GM12878 (cell line): Measurements from ENCODE around the gene BRWD1. TPM values are rescaled to one million over a fixed set of nuclear protein-coding genes. Genes with fewer than 3 reads are reported as not detected.

Experiments
- ATAC-seq: fragments of 200-7000 bp; cut with Tn5 transposase; 3 replicates; pipeline ENCODE4 v1.9.1; 2020; ENCODE audit warnings: mild to moderate bottlenecking, moderate library complexity
- BruUV-seq: library from RNA; stranded (reverse); fragments of 400-500 nt; replicated peaks from 2 replicates; lab custom pipeline; 2021; lab: Mats Ljungman, UMichigan
- CTCF ChIA-PET: fragments of 300-600 bp; sonication (Branson Sonifier 250); formaldehyde crosslinking; extraction: SDS; loops from one replicate; lab custom pipeline; 2021; ENCODE audit warnings: inconsistent platforms; lab: Yijun Ruan, JAX
- POLR2A ChIA-PET: fragments of 350-600 bp; formaldehyde crosslinking; extraction: SDS; loops from one replicate; lab custom pipeline; 2021; ENCODE audit warnings: inconsistent platforms; lab: Charles Lee
- RAD21 ChIA-PET: fragments of 300-600 bp; sonication (Branson Sonifier 250); formaldehyde crosslinking; loops from one replicate; lab custom pipeline; 2023; ENCODE audit warnings: antibody characterized with exemption; ENCODE audit not compliant: unreplicated experiment; lab: Charles Lee
- SMC1A ChIA-PET: fragments of 300-600 bp; sonication (Branson Sonifier 250); formaldehyde crosslinking; loops from one replicate; lab custom pipeline; 2023; ENCODE audit not compliant: unreplicated experiment, uncharacterized antibody; lab: Charles Lee
- DNase-seq: peaks from one replicate; pipeline ENCODE4 v3.0.0-alpha.2; 2011; ENCODE audit warnings: low read depth, low spot score
- FAIRE-seq: peaks from 3 replicates; lab custom pipeline; 2011; peaks lifted over from hg19 to GRCh38; lab: Jason Lieb, UNC
- H2AFZ ChIP-seq: 2 replicates; pipeline ENCODE4 v1.6.0; 2011; ENCODE audit warnings: low read depth, low read length, control low read depth; ENCODE audit not compliant: control insufficient read depth
- H3K27ac ChIP-seq: 2 replicates; pipeline ENCODE4 v1.5.1; 2011; ENCODE audit warnings: control low read depth; ENCODE audit not compliant: control insufficient read depth, insufficient read depth
- H3K27me3 ChIP-seq, 2 experiments: replicated peaks in 1 of 2; 2 replicates each; pipeline versions ENCODE4 v1.6.0 to v1.6.1; 2011; ENCODE audit warnings: low read length in 1 of 2; ENCODE audit not compliant: control insufficient read depth in 2 of 2, insufficient read depth in 2 of 2
- H3K36me3 ChIP-seq, 2 experiments: 2 replicates each; pipeline ENCODE4 v1.5.1; 2011; ENCODE audit warnings: low read length in 1 of 2; ENCODE audit not compliant: control insufficient read depth in 2 of 2, insufficient read depth in 2 of 2
- H3K4me1 ChIP-seq: 2 replicates; pipeline ENCODE4 v1.6.1; 2011; ENCODE audit warnings: mild to moderate bottlenecking, low read length, moderate library complexity, mixed read lengths; ENCODE audit not compliant: control insufficient read depth, insufficient read depth
- H3K4me2 ChIP-seq: 2 replicates; pipeline ENCODE4 v1.6.0; 2011; ENCODE audit warnings: control low read depth; ENCODE audit not compliant: control insufficient read depth, insufficient read depth
- H3K4me3 ChIP-seq: fragments of 200-600 bp; sonication (generic); 2 replicates; pipeline ENCODE4 v1.5.1; 2016
- H3K79me2 ChIP-seq: 2 replicates; pipeline ENCODE4 v1.6.0; 2011; ENCODE audit warnings: low read length; ENCODE audit not compliant: control insufficient read depth, insufficient read depth
- H3K9ac ChIP-seq: 2 replicates; pipeline ENCODE4 v1.8.0; 2011; ENCODE audit warnings: low read length, control low read depth, mixed read lengths; ENCODE audit not compliant: control insufficient read depth, insufficient read depth
- H3K9me3 ChIP-seq: replicated peaks from 3 replicates; pipeline ENCODE4 v1.5.1; 2011; ENCODE audit warnings: mild to moderate bottlenecking, low read length; ENCODE audit not compliant: control insufficient read depth, insufficient read depth
- H4K20me1 ChIP-seq: 2 replicates; pipeline ENCODE4 v1.6.0; 2011; ENCODE audit not compliant: control insufficient read depth, insufficient read depth
- BCL11A ChIP-seq: IDR thresholded peaks from 2 replicates; pipeline ENCODE4 v1.6.1; 2011; ENCODE audit warnings: low read depth, low read length
- CEBPB ChIP-seq, 2 experiments: fragments of 150-350 bp in 1 of 2; IDR thresholded peaks; 2 replicates each; pipeline ENCODE4 v1.6.1; 2012 to 2014; ENCODE audit warnings: low read depth in 2 of 2, low read length in 2 of 2, borderline replicate concordance in 1 of 2, inconsistent platforms in 1 of 2
- CHD1 ChIP-seq: IDR thresholded peaks from 2 replicates; pipeline ENCODE4 v1.6.1; 2012; ENCODE audit warnings: low read depth, low read length, improper control_type of control experiment
- EED ChIP-seq: sonication (generic); IDR thresholded peaks from 2 replicates; pipeline ENCODE4 v1.6.1; 2016; ENCODE audit warnings: antibody characterized with exemption, low read depth
- EP300 ChIP-seq, 2 experiments: fragments of 150-350 bp in 1 of 2; IDR thresholded peaks; 2 replicates each; pipeline ENCODE4 v1.6.1; 2011 to 2012; ENCODE audit warnings: low read depth in 2 of 2, low read length in 2 of 2, borderline replicate concordance in 1 of 2, improper control_type of control experiment in 1 of 2, inconsistent platforms in 1 of 2; ENCODE audit not compliant: control insufficient read depth in 1 of 2
- HDAC6 ChIP-seq: fragments of 200-600 bp; sonication (generic); IDR thresholded peaks from one replicate; pipeline ENCODE4 v1.8.0; 2017; ENCODE audit warnings: antibody characterized with exemption; ENCODE audit not compliant: unreplicated experiment
- JUNB ChIP-seq: IDR thresholded peaks from 2 replicates; pipeline ENCODE4 v1.6.1; 2016; ENCODE audit warnings: antibody characterized with exemption, mild to moderate bottlenecking
- KAT2A ChIP-seq: conservative IDR thresholded peaks from 2 replicates; pipeline ENCODE4 v1.6.1; 2011; ENCODE audit warnings: low read depth, low read length; ENCODE audit not compliant: control insufficient read depth
- KDM1A ChIP-seq: fragments of 200-600 bp; sonication (generic); IDR thresholded peaks from 2 replicates; pipeline ENCODE4 v1.6.1; 2016; ENCODE audit warnings: borderline replicate concordance
- MEF2A ChIP-seq: IDR thresholded peaks from 2 replicates; pipeline ENCODE4 v1.6.1; 2011; ENCODE audit warnings: low read depth, mild to moderate bottlenecking, low read length, moderate library complexity; ENCODE audit not compliant: insufficient read depth
- MYB ChIP-seq: fragments of 150-350 bp; IDR thresholded peaks from 2 replicates; pipeline ENCODE4 v1.6.1; 2014; ENCODE audit warnings: mild to moderate bottlenecking, low read depth, low read length, borderline replicate concordance
- NFYA ChIP-seq: IDR thresholded peaks from 2 replicates; pipeline ENCODE4 v1.6.1; 2011; ENCODE audit warnings: low read depth, mild to moderate bottlenecking, low read length, improper control_type of control experiment, borderline replicate concordance
- PKNOX1 ChIP-seq: fragments of 450-650 bp; IDR thresholded peaks from 2 replicates; pipeline ENCODE4 v1.6.1; 2016; ENCODE audit warnings: mild to moderate bottlenecking
- RAD51 ChIP-seq: fragments of 450-650 bp; IDR thresholded peaks from 2 replicates; pipeline ENCODE4 v1.6.1; 2016; ENCODE audit warnings: moderate library complexity, mild to moderate bottlenecking, inconsistent platforms
- SMAD1 ChIP-seq: fragments of 450-650 bp; IDR thresholded peaks from 2 replicates; pipeline ENCODE4 v1.6.1; 2018; ENCODE audit warnings: mild to moderate bottlenecking, low read depth; ENCODE audit not compliant: partially characterized antibody
- TBL1XR1 ChIP-seq: IDR thresholded peaks from 2 replicates; pipeline ENCODE4 v1.6.1; 2012; ENCODE audit warnings: low read depth, low read length, improper control_type of control experiment
- ZBED1 ChIP-seq: IDR thresholded peaks from 2 replicates; pipeline ENCODE4 v1.6.1; 2016; ENCODE audit warnings: borderline replicate concordance
- ZNF217 ChIP-seq: fragments of 450-650 bp; IDR thresholded peaks from 2 replicates; pipeline ENCODE4 v1.6.1; 2017; ENCODE audit warnings: antibody characterized with exemption, mild to moderate bottlenecking
- WGBS: methylation state at CpG from one replicate; pipeline ENCODE4 v1.1.6; 2016; ENCODE audit warnings: low lambda C conversion rate; ENCODE audit not compliant: insufficient replicate concordance, insufficient coverage; ENCODE audit errors: missing lambda C conversion rate; 5-methylcytosine and 5-hydroxymethylcytosine counted together
- in situ Hi-C: fragments of 300-500 bp; cut with MboI; formaldehyde crosslinking; loops from 9 replicates; pipeline ENCODE4 v1.14.3; 2018; ENCODE audit warnings: mixed read lengths
- intact Hi-C: fragments of 100-400 bp; cut with micrococcal nuclease; formaldehyde crosslinking; loops from one replicate; pipeline ENCODE4 v1.14.2; 2022; ENCODE audit not compliant: unreplicated experiment
- polyA plus RNA-seq, 11 experiments: library from polyadenylated mRNA; depleted of rRNA in 4 of 11; unstranded in 6 of 11; stranded (reverse) in 5 of 11; fragments of >200 nt; fragmentation: Nextera tagmentation in 4 of 11; fragmentation: Illumina TruSeq in 1 of 11; extraction: Ambion mirVana in 4 of 11; extraction: Trizol in 1 of 11; gene quantifications; 1 replicate in 1 of 11; 2 replicates in 10 of 11; pipeline versions ENCODE4 v1.2.1 to v1.2.3, GENCODE V29; 2011 to 2016; ENCODE audit warnings: inconsistent platforms in 2 of 11, missing spikeins in 2 of 11, low read depth in 1 of 11
- total RNA-seq, 4 experiments: library from RNA; depleted of rRNA in 3 of 4; stranded (reverse); fragments of >200 nt in 3 of 4; fragmentation: Illumina TruSeq in 1 of 4; extraction: Trizol in 1 of 4; gene quantifications; 2 replicates each; pipeline versions ENCODE4 v1.2.1 to v1.2.3, GENCODE V29; 2013 to 2021

The BRWD1 gene
- total and polyA plus RNA-seq, 10 of the 15 experiments (the other 5 are each of a cell fraction or from before 2014, with no cell fraction given) = 3.1 to 19.0 (median 13.5) TPM

- Histone ChIP-seq H3K9ac (no peak overlapping the region), H3K4me1 (no peaks in the 10 kb centered on the region), H3K4me3 (no peak overlapping the region), H3K27ac (no peak overlapping the region), H3K4me2 (no peak overlapping the region), H3K79me2 (no peaks in the 10 kb centered on the region), H2AFZ (no peak overlapping the region), H3K36me3 (no peaks in the 10 kb centered on the region), H3K27me3 (0 out of 4 replicates have a peak, but pooled peaks cover 0 to 2% of the 10 kb centered on the region in 2 experiments), H3K9me3 (no peaks in the 10 kb centered on the region), H4K20me1 (no peaks in the 10 kb centered on the region)
- in situ Hi-C loops = no loop called here
- no peak for DNase-seq
- intact Hi-C loops = loop anchor here (1.0 to 5.0 kb wide), 2 partner anchors 403 to 630 kb away; no protein-coding TSS in a partner anchor
- ChIA-PET CTCF (interaction anchor here (0.7 to 2.6 kb wide), 13 partner anchors 11 to 1463 kb away, joined by 3 to 18 read pairs (median 3); no protein-coding TSS in a partner anchor), POLR2A (no interaction called here), SMC1A (interaction anchor here (0.6 to 2.0 kb wide), 9 partner anchors 9 to 632 kb away, joined by 3 to 7 read pairs (median 3); no protein-coding TSS in a partner anchor), RAD21 (interaction anchor here (0.7 to 1.4 kb wide), 4 partner anchors 105 to 632 kb away, joined by 3 to 6 read pairs (median 4); no protein-coding TSS in a partner anchor)
- no peak for FAIRE-seq
- no TSS peak for BruUV-seq
- ATAC-seq = no peak
- WGBS = 48% methylated on average over 14 of the region's 14 CpGs
- TF ChIP-seq HDAC6 = no peak
- no peak for TF ChIP-seq MYB
- no peak for TF ChIP-seq ZNF217
- no peak for TF ChIP-seq TBL1XR1
- TF ChIP-seq MEF2A = no peak
- TF ChIP-seq CHD1 = no peak
- TF ChIP-seq EP300 (IDR thresholded peaks at IDR 0.05; ENCODE audit: borderline replicate concordance in 1 of 2, control insufficient read depth in 1 of 2, low read depth in 2 of 2, low read length in 2 of 2) = no peak
- no peak for TF ChIP-seq KAT2A
- no peak for TF ChIP-seq KDM1A
- TF ChIP-seq CEBPB (IDR thresholded peaks at IDR 0.05; ENCODE audit: borderline replicate concordance in 1 of 2, low read depth in 2 of 2, low read length in 2 of 2) = no peak
- TF ChIP-seq ZBED1 = no peak
- TF ChIP-seq JUNB = no peak
- no peak for TF ChIP-seq NFYA
- no peak for TF ChIP-seq BCL11A
- no peak for TF ChIP-seq PKNOX1
- TF ChIP-seq SMAD1 = no peak
- TF ChIP-seq RAD51 = no peak
- no peak for TF ChIP-seq EED
Measured at GRCh38 chr21:39137248-39138178, 175.9 kb downstream of the BRWD1 start.
